HG03103 (cell line): ENCODE measurements around the gene CYP27C1.
"Not testable (repeated sequence)": the region's sequence is repeated elsewhere in the genome, so short reads cannot be mapped to it uniquely, and the experiment has no call there.

ENCODE experiments used
- ATAC-seq: cut with Tn5 transposase; IDR thresholded peaks from one replicate; pipeline ENCODE4 v1.9.1; 2021; ENCODE audit warnings: low read depth; ENCODE audit not compliant: unreplicated experiment

The CYP27C1 gene

DNA sequence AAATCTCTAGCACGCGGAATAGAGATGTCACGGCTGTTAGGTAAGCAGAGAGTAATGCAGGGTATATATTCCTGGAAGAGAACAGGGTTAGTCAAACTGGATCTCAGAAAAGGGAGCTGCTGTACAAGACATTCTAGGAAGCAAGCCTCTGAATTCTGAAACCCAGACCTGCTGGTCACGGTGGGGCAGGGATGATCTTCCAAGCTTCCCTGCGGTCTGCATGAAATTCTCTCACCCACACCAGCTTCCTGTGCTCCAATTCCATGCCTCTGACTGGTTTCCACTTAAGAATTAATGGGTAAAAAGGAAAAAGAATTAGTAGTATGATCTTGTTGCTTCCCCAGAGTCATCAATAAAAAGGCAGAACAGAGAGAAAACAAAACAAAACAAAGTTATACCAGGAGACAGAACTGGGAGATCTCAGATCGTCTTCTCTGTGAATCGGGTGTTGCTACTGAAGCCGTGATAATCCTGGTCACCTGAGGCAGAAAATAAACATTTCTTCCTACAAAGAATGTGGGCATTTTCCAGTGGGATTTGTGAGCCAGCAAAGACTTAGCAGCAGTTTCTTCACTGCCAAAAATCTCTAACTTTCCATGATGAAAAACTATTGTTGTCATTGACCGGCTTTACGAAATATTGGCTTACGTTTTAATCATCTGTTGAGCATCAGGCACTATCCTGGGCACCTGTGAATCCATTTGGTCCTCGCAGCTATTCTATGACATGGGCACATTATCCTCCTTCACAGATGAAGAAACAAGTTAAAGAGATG is 5.3 kb upstream of the CYP27C1 start:
- ATAC-seq, result no peak

DNA sequence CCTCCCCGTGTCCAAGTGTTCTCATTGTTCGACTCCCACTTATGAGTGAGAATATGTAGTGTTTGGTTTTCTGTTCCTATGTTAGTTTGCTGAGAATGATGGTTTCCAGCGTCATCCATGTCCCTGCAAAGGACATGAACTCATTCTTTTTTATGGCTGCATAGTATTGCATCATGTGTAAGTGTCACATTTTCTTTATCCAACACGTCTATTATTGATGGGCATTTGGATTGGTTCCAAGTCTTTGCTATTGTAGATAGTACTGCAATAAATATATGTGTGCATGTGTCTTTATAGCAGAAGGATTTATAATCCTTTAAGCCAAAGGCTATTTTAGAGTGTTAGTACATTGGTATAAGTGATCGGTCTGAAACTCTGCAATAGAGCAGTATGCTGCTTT is 4.0 kb upstream of the CYP27C1 start:
- ATAC-seq, result not testable (repeated sequence)

DNA sequence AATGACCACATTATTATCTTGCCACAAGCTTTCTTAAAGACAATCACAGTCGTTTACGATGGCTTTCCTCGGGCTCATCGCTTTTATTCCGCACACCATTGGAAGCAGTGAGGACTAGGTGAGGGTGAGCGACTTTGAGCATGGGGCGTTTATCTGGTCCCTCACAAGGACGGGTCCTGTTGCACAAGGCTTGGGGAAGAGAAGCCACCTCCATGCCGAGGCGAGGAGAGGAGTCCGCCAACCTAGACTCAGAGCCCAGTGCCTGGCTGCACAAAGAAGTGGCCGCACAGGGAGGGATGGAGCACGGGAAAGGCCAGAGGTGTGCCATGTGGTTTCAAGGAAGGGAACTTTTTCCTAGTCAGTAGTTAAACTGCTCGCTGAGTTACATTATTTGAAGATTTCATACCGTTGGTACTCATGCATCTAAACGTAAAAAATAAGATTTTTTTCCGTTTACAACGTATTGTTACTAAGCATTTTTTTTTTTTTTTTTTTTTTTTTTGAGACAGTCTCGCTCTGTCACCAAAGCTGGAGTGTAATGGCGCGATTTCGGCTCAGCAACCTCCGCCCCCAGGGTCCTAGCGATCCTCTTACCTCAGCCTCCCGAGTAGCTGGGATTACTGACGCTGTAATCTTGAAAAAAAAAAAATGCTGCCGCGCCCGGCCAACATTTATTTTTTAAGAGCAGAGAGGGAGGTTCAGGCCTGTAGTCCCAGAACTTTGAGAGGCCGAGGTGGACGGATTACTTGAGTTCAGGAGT is 849 bp upstream of the CYP27C1 start:
- no peak for ATAC-seq

DNA sequence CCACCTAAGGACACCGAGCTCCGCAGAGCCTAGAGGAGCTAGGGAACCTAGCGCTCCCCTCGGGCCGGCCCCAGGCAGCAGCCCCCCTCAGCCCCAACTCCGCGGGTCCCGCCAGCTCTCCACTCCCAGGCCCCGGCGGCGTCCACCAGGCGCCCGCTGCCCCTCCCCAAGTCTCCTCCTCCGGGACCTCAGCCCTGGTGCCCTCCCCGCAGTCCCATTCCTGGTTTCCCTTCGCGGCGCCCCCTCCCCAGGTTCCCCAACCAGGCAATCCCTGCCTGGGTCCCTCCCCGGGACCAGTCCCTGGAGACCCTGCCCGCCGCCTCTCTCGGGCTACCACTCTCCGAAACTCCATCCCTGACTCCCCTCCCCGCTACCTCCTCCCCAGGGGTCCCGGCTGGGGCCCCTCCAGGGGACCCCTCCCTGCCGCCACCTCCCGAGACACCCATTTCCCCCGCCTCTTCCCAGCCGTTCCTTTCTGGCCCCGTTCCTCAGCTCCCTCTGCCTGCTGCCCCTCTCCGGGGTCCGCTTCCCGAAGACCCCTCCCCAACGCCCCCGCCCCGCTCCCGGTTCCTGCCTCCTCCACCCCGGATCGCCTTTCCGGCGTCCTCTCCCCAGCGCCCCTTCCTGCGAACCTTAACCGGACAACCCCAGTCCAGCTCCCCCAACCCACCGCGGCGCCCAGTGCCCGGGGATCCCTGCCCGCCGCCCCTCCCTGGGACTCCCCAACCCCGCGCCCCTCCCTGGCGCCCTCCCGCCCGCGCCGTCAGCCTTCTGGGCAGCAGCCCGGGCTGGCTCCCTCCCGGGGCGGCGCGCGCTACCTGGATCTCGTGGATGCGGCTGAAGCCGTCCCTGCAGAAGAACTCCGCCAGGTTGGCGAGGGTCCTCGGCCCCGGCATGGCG is 678 bp downstream of the CYP27C1 start:
- ATAC-seq, result no peak

DNA sequence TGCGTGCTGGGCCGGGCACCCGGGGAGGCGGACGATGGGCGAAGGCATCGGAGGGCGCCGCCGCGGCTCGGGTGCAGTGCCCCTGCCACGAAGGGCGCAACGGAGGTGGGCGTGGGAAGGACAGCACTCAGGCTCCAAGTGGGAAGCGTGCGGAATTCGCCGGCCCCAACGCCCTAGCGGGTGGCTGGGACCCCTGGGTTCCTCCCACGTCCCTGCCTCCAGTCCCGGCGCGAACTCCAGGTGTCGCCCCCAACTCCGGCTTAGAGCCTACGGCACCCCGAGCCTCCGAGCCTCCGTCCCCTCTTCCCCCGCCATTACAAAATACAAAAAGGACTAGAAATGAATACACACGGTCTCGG is 1.3 kb downstream of the CYP27C1 start:
- no peak for ATAC-seq

DNA sequence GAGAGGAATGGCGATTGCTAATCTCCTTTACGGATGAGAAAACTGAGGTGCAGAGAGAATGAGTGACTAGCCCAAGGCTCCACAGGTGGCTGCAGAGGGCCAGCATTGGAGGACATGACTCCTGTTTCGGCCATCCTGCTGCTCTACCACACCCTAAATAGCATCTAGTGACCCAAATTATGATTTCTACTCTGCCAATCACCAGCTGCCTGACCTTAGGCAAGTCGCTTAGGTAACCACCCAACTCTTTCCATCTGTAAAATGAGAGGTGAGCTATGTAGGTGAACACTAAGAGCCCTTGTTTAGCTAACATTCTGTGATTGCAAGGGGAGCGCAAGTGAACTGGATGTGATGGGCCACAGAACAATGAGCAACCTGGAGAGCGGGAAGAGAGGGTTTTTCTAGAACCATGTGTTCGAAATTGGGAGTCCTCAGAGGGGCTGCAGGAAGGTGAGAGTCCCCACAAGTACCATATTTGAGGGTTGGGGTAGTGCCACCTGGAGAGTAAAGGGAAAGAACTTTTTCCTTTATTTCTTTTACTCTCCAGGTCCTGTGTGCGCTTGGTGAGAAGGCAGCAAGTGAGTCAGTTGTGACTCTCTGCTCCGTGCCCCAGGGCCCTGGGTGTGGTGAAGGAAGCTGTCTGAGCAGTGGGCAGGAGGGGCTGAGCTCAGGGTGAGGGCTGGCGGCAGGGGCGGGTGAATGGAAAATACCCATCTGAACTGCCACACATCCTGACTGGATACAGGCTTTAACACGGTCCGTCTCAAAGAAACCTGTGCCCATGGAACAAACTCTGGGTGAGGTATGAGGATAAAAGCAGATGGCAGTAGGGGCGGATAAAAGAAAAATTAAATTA is 2.4 kb downstream of the CYP27C1 start:
- ATAC-seq, result no peak

DNA sequence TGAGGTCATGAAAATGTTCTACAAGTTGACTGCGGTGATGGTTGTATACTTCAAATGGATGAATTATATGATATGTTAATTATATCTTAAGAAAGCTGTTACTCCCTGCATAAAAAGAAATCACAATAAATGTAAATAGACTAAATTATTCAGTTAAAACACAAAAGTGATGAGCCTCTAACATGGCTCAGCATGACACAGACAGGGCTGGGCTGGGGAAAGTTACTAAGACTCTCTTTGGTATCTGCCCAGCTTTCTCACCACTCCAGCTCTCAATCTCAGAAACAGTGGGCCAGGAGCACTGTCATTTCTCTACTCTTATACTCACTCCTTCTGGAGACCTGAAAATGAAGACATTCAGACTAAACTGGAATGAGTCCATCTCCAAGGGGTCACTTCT is 3.5 kb downstream of the CYP27C1 start:
- no peak for ATAC-seq

DNA sequence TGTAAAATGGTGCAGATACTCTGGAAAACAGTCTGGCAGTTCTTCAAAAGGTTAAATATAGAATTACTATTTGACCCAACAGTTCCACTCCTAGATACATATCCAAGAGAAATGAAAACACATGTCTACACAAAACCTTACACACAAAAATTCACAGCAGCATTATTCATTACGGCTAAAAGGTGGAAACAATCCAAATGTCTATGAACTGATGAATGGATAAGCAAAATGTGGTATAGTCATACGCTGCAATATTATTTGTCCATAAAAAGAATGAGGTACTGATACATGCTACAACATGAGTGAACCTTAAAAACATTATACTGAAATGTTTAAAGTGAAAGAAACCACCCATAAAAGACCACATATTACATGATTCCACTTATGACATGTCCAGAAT is 4.0 kb downstream of the CYP27C1 start:
- no peak for ATAC-seq

DNA sequence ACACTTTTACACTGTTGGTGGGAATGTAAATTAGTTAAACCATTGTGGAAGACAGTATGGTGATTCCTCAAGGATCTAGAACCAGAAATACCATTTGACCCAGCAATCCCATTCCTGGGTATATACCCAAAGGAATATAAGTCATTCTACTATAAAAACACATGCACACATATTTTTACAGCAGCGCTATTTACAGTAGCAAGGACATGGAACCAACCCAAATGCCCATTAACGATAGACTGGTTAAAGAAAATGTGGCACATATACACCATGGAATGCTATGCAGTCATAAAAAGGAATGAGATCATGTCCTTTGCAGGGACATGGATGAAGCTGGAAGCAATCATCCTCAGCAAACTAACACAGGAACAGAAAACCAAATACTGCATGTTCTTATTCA is 5.9 kb downstream of the CYP27C1 start:
- not testable (repeated sequence) for ATAC-seq

DNA sequence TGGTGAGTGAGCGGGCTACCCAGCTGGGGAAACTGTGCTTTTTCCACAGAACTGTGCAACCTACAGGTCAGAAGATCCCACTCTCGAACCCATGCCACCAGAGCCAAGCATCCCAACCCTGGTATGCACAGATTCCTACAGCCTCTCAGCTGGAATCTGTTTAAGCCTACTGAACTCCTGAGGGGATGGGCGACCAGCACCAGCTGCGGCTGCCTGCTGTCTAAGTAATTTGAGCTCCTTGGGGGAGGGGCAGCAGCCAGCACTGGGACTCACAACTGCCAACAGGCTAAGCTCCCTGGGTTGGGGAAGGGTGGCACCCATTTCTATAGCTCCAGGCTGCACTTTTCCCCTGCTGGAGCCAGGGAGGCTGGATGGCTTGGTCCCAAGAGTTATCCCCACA is 11.8 kb downstream of the CYP27C1 start:
- ATAC-seq, result no peak

DNA sequence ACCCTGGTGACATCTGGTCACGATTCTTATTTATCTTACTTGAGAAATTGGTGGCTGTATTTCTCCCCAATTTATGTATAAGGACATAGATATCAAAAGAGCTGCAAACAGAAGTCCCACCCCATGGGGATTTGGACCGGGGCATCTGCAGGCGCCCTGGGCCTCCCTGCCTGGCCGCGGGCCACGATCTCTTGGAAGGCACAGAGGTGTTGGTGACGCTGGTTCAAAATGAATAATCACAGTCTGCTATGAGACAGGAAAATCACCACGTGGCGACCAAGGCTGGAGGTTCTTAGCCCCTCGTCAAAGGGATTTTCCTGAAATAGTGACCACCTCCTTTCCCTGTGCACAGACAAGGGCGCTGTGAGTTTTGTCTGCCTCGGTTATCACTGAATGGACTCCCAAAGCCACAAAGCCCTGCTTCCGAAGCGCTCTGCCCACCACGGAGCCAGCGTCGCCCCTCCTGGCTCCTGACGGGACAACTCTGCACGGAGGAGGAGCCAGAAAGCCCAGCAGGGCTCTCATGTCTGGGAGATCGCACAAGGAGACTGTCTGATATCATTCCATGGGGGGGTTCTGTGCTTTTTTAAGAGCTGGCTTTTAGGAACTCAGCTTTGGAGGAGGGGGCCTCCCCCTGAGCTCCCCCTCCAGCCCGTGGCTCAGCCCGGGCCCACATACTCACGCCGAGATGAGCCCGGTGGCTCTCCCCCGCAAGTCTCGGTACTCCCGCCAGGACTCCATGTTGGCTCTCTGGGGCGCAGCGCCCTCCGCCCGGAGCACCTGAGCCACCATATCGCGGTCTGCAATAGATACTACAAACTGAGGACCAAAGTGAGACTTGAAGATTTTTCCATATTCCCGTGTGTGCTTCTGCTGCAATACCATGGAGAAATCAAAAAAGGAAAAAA is 14.6 kb downstream of the CYP27C1 start:
- ATAC-seq, result no peak

DNA sequence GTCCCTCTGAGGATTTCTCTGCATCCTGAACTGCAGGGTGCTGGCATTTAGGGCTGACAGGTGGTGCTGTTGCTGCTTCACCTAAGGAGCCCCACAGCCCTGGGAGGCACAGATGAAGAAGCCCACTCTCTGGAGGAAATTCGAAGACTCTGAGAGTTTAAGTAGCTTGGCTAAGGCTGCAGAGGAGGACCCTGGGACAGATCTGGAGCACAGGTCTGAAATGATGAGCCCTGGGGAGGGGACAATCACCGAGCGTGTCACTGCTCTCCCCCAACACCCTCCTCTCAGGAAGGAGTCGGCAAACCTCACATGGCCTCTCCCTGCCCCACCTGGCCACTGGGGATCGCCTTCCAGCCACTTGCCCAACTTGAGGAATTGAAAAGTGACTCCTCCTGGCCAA is 18.6 kb downstream of the CYP27C1 start:
- ATAC-seq, result no peak

DNA sequence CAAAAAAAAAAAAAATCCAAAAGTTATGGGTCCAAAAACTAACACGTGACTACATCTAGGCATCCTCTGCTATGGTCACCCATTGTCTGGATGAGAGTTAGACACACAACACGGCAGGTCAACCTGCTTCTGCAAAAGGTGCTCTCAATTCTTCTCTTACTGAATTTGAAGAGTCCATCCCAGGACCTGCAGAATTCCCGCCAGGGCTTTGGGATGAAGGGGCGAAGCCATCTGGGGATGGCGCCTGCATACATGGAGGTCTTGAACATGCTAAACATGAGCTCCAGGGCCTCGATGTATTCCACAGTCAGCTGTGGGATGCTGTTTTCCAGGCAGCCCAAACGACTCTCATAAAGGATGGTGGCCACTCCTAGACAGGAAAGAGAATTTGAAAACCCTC is 19.1 kb downstream of the CYP27C1 start:
- ATAC-seq, result no peak

DNA sequence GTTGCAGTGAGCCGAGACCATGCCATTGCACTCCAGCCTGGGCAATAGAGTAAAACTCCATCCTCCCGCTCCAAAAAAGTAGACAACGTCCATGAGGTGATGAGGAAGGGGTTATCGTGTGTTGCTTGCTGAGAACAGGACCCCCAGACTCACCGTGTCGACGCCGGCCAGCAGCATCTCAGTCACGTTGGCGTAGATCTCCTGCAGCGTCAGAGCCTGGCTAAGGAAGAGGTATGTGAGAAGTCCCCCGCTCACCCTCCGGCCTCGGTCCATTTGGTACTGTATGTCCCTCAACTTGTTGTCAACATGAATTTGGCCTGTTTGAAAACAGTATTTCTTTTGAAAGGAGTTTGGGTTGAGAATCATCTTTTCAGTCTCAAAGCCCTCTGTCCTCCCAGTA is 20.9 kb downstream of the CYP27C1 start:
- ATAC-seq, result no peak

DNA sequence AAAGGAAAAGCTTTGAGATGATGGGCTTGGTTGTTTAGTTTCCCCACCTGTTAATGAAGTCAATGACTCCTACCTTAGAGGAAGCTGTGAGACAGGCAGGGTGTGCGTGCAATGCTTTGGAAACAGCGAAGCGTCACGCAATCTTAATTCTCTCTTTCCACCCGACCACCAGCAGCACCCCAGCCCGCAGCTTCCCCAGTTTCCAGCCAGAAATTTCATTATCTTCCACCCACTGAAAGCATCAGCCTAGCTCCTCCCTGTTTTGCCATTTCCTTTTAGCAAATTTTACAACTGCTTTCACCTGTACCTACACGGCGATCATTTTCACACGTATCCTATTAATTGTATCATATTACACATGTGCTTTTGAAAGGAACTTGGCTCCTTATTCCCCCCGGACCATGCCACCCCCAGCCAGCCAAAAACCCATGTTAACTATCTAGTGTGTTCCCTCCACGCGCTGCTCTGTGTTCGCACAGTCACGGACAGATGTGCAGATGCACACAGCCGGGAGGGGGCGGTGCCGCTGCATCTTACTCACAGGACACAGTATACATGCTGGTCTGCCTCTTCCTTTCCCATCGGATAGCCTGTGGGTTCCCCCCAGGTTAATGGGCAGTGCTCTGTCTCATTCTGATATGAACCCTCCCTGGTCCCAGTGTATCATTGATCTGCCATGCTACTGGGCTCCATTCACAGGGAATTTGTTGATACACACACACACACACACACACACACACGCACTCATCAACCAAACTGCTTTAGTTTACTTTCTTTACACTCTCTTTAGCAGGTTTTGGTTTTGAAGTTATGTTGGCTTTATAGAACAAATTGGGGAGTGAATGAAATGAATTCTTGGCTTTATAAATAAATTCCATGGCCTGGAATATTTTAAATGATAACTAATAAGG is 22.4 kb downstream of the CYP27C1 start:
- ATAC-seq, result peak; percentile 89

DNA sequence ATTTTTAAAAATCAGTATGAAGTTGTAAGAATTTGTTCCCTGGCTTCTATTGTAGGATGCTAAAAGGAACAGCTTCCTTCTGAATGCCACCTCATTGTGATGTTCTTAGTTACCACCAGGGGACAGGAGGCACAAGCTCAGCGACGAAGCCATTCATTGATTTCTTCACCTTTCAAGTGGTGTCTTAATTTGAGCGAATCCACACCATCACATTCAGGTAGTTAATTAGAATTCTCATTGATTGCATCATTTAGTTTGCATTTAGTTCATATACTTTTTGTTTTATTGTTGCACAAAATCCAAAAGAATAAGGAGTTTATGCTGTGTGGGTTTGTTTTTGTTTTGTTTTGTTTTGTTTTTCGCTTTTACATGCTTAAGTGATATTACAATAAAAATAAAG is 23.1 kb downstream of the CYP27C1 start:
- ATAC-seq, result no peak

DNA sequence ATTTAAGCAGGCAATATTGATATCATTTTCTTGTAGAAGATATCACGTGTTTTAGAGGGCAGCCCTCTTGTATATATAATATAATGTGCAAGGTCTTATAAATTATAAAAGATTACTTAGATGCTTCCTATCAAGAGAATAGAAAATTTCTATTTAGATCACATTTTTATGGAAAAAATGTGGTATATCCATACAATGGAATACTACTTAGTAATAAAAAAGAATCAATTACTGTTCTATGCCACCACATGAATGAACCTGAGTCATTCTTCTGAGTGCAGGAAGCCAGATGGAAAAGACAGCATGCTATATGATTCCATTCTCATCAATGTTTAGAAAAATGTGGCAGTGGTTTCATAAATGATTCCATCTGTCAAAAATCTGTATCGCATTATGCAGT is 23.6 kb downstream of the CYP27C1 start:
- ATAC-seq, result no peak
